Chondrocyte (in vitro differentiated cells): ENCODE data around the gene RPL6. TPM values are rescaled to one million over a fixed set of nuclear protein-coding genes. Genes with fewer than 3 reads are reported as not detected.
"Not testable (repeated sequence)": the region's sequence is repeated elsewhere in the genome, so short reads cannot be mapped to it uniquely, and the experiment has no call there.

Experiments used
- DNase-seq: peaks from one replicate; pipeline ENCODE4 v3.0.0; 2021; ENCODE audit warnings: mixed read lengths, low spot score
- H3K27ac Mint-ChIP-seq: one replicate; pipeline ENCODE4 v1.8.0; 2021; ENCODE audit warnings: mild to moderate bottlenecking, moderate library complexity, mixed read lengths; ENCODE audit not compliant: unreplicated experiment
- H3K27me3 Mint-ChIP-seq: 2 replicates; pipeline ENCODE4 v1.8.0; 2021; ENCODE audit warnings: low read depth, mixed read lengths
- H3K36me3 Mint-ChIP-seq: 2 replicates; pipeline ENCODE4 v1.8.0; 2021; ENCODE audit warnings: low read depth, mixed read lengths
- H3K4me1 Mint-ChIP-seq: 2 replicates; pipeline ENCODE4 v1.8.0; 2021; ENCODE audit warnings: low read depth, mild to moderate bottlenecking, mixed read lengths
- H3K4me3 Mint-ChIP-seq: one replicate; pipeline ENCODE4 v1.8.0; 2021; ENCODE audit warnings: mild to moderate bottlenecking, moderate library complexity, mixed read lengths; ENCODE audit not compliant: unreplicated experiment
- H3K9me3 Mint-ChIP-seq: 2 replicates; pipeline ENCODE4 v1.8.0; 2021; ENCODE audit warnings: low read depth, mixed read lengths
- total RNA-seq: library from RNA; stranded (reverse); gene quantifications from 3 replicates; pipeline ENCODE4 v1.2.1, GENCODE V29; 2021
- TF ChIP-seq, protein P1 (sequence below): fragments of 200-600 bp; sonication (generic); IDR thresholded peaks from 2 replicates; pipeline ENCODE4 v1.5.0; 2021; ENCODE audit warnings: antibody characterized with exemption, mild to moderate bottlenecking, moderate library complexity

RPL6 gene
- total RNA-seq, 1 donor from 2014 or later = 896 TPM

DNA sequence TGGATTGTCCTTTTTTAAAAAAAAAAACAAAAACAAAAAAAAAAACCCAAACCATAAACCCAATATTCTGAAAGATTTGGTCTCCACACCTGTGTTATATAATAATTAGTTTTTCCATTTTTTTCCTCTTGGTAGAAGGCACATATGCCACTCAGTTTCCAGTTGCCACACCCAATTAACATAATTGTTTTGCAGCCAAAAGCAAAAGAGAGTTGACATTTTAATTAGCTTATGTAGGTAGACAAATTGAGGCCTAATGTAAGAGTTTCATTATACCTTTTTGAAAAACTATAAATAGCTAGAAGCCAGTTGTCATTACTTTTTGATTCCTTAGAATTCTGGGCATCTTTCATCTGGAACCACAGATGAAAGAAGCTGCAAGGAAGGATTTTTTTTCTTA is 30.4 kb upstream of the RPL6 start:
- peaks cover 15% of the 10 kb centered on the region for H3K4me1 Mint-ChIP-seq
- TF ChIP-seq, protein P1, sequence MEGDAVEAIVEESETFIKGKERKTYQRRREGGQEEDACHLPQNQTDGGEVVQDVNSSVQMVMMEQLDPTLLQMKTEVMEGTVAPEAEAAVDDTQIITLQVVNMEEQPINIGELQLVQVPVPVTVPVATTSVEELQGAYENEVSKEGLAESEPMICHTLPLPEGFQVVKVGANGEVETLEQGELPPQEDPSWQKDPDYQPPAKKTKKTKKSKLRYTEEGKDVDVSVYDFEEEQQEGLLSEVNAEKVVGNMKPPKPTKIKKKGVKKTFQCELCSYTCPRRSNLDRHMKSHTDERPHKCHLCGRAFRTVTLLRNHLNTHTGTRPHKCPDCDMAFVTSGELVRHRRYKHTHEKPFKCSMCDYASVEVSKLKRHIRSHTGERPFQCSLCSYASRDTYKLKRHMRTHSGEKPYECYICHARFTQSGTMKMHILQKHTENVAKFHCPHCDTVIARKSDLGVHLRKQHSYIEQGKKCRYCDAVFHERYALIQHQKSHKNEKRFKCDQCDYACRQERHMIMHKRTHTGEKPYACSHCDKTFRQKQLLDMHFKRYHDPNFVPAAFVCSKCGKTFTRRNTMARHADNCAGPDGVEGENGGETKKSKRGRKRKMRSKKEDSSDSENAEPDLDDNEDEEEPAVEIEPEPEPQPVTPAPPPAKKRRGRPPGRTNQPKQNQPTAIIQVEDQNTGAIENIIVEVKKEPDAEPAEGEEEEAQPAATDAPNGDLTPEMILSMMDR = no peak

DNA sequence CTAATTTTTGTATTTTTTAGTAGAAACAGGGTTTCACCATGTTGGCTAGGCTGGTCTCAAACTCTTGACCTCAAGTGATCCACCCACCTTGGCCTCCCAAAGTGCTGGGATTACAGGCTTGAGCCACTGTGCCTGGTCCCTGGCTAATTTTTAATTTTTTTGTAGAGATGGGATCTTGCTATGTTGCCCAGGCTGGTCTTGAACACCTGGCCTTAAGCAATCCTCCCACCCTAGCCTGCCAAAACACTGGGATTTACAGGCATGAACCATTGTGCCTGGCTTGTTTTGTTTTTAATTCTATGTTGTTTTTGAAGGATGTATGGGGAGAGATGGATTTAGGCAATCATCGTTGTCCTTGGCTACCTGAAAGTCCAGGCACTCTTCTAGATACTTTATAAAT is 29.2 kb upstream of the RPL6 start:
- DNase-seq, H3K4me3 Mint-ChIP-seq, H3K27ac Mint-ChIP-seq, H3K9me3 Mint-ChIP-seq, H3K36me3 Mint-ChIP-seq, H3K27me3 Mint-ChIP-seq: not testable (repeated sequence)
- peaks cover 15% of the 10 kb centered on the region for H3K4me1 Mint-ChIP-seq

More for the DNA sequence above, 30.4 kb upstream of the RPL6 start:
- no peaks in the 10 kb centered on the region for H3K27me3 Mint-ChIP-seq
- no peaks in the 10 kb centered on the region for H3K36me3 Mint-ChIP-seq
- no peak overlapping the region for H3K27ac Mint-ChIP-seq
- no peaks in the 10 kb centered on the region for H3K9me3 Mint-ChIP-seq
- no peak overlapping the region for H3K4me3 Mint-ChIP-seq
- DNase-seq = no peak

DNA sequence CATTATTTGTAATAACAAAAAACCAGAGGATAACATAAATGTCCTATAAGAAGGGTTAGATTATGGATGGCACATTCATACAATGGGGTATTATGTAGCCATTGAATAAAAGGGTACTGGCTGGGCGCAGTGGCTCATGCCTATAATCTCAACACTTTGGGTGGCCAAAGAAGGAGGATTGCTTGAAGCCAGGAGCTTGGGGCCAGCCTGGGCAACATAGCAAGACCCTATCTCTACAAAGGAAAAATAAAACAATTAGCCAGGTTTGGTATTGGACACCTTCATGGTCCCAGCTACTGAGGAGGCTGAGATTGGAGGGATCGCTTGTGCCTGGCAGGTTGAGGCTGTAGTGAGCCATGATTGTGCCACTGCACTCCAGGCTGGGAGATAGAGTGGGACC is 24.1 kb upstream of the RPL6 start:
- Mint-ChIP-seq H3K27me3 (no peaks in the 10 kb centered on the region), H3K9me3 (no peaks in the 10 kb centered on the region), H3K36me3 (no peaks in the 10 kb centered on the region), H3K4me1 (peaks cover 15% of the 10 kb centered on the region), H3K4me3 (no peak overlapping the region), H3K27ac (no peak overlapping the region)
- TF ChIP-seq, protein P1 = no peak
- DNase-seq = no peak

DNA sequence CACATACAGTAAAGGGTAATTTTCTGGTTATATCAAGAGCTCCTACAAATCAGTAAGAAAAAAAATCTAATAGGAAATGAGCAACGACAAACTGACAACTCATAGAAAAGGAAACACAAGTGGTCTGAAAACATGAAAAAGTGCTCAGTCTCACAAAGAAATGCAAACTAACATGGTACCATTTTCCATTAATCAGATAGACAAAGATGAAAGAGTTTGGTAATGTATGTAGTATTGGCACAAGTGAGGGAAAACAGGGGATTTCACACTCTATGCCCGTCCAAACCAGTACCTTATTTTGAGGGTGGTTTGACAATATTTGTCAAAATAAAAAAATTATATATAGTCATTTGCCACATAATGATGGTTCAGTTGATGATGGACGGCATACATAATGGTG is 22.6 kb upstream of the RPL6 start:
- no peak for DNase-seq
- Mint-ChIP-seq H3K9me3 (no peaks in the 10 kb centered on the region), H3K4me1 (peaks cover 7% of the 10 kb centered on the region), H3K36me3 (no peaks in the 10 kb centered on the region), H3K27me3 (no peaks in the 10 kb centered on the region), H3K4me3 (no peak overlapping the region), H3K27ac (no peak overlapping the region)
- TF ChIP-seq, protein P1 = no peak

DNA sequence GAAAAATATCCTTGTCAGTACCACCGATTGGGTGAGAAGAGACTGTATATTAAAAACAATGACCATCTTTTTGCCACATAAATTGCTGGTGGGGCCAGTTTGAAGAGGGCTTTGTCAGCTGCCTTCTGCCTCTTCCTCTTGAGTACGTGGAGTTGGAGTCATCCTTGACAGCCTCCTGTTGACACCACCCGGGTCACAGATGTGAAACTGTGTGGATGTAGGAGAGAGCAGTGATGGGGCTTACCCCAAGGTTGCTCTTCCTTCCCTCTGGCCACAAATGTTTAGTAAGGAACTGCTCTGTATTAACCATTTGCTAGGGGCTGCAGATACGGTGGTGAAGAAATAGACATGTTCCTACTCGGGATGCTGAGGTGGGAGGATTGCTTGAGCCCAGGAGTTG is 21.5 kb upstream of the RPL6 start:
- no peak for DNase-seq
- Mint-ChIP-seq H3K9me3 (no peaks in the 10 kb centered on the region), H3K27ac (no peak overlapping the region)

DNA sequence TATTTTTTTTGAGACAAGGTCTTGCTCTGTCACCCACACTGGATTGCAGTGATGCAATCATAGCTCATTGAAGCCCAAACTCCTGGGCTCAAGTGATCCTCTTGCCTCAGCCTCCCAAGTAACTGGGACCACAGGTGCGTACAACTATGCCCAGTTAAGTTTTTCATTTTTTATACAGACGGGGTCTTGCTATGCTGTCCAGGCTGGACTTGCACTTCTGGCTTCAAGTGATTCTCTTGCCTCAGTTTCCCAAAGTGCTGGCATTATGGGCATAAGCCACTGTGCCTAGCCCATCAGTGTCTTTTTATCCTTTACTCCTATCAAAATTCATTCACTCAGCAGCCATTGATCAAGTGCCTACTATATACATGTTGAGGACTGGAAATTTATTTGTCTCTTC is 18.4 kb upstream of the RPL6 start:
- Mint-ChIP-seq H3K36me3 (no peaks in the 10 kb centered on the region), H3K9me3 (no peaks in the 10 kb centered on the region), H3K4me1 (peaks cover 10% of the 10 kb centered on the region), H3K27me3 (no peaks in the 10 kb centered on the region), H3K4me3 (no peak overlapping the region), H3K27ac (no peak overlapping the region)
- no peak for DNase-seq
- TF ChIP-seq, protein P1 = no peak

More for the DNA sequence above, 21.5 kb upstream of the RPL6 start:
- no peaks in the 10 kb centered on the region for H3K4me1 Mint-ChIP-seq
- no peaks in the 10 kb centered on the region for H3K36me3 Mint-ChIP-seq
- no peaks in the 10 kb centered on the region for H3K27me3 Mint-ChIP-seq
- H3K4me3 Mint-ChIP-seq = no peak overlapping the region
- TF ChIP-seq, protein P1 = no peak
